Activated B cell treated with CpG ODN at 0.5 μM for 24 hours (primary cell): Measurements from ENCODE around the gene TCOF1. TPM values are rescaled to one million over a fixed set of nuclear protein-coding genes. Genes with fewer than 3 reads are reported as not detected.

Source experiments
- ATAC-seq: fragments of 200-7000 bp; cut with Tn5 transposase; one replicate; pipeline ENCODE4 v1.10.0; 2021; ENCODE audit warnings: low read depth, mild to moderate bottlenecking, moderate library complexity
- CTCF ChIA-PET: fragments of 350-600 bp; sonication (Branson Sonifier 250); formaldehyde crosslinking; loops from one replicate; lab custom pipeline; 2021; ENCODE audit warnings: antibody characterized with exemption; lab: Charles Lee
- POLR2A ChIA-PET: fragments of 350-600 bp; sonication (Branson Sonifier 250); formaldehyde crosslinking; loops from one replicate; lab custom pipeline; 2021; ENCODE audit warnings: antibody characterized with exemption; lab: Charles Lee
- DNase-seq: peaks from one replicate; pipeline ENCODE4 v3.0.0; 2022
- H3K27ac Mint-ChIP-seq: one replicate; pipeline ENCODE4 v1.8.0; 2020; ENCODE audit warnings: mixed read lengths
- H3K27me3 Mint-ChIP-seq: one replicate; pipeline ENCODE4 v1.8.0; 2021; ENCODE audit warnings: mixed read lengths
- H3K36me3 Mint-ChIP-seq: one replicate; pipeline ENCODE4 v1.8.0; 2021; ENCODE audit warnings: low read depth, mixed read lengths
- H3K4me1 Mint-ChIP-seq: one replicate; pipeline ENCODE4 v1.8.0; 2021; ENCODE audit warnings: mixed read lengths
- H3K4me3 Mint-ChIP-seq: one replicate; pipeline ENCODE4 v1.8.0; 2020; ENCODE audit warnings: mild to moderate bottlenecking, mixed read lengths
- H3K9me3 Mint-ChIP-seq: one replicate; pipeline ENCODE4 v1.8.0; 2020; ENCODE audit warnings: mixed read lengths
- intact Hi-C: fragments of 100-400 bp; cut with micrococcal nuclease; formaldehyde crosslinking; loops from one replicate; pipeline ENCODE4 v1.15.1; 2024
- total RNA-seq: library from RNA; stranded (reverse); gene quantifications from 2 replicates; pipeline ENCODE4 v1.2.3, GENCODE V29; 2022
- TF ChIP-seq, protein P1 (sequence below): fragments of 200-600 bp; IDR thresholded peaks from one replicate; pipeline ENCODE4 v1.8.0; 2022; ENCODE audit warnings: antibody characterized with exemption, mild to moderate bottlenecking

The TCOF1 gene
- total RNA-seq, 1 donor from 2014 or later = 76.1 TPM

- POLR2A ChIA-PET = no interaction called here
- ATAC-seq = no peak
- Mint-ChIP-seq H3K27me3 (no peaks in the 10 kb centered on the region), H3K4me1 (peaks cover 38% of the 10 kb centered on the region), H3K27ac (no peak overlapping the region), H3K9me3 (no peaks in the 10 kb centered on the region), H3K36me3 (peaks cover 15% of the 10 kb centered on the region), H3K4me3 (no peak overlapping the region)
- CTCF ChIA-PET = no interaction called here
- TF ChIP-seq, protein P1, sequence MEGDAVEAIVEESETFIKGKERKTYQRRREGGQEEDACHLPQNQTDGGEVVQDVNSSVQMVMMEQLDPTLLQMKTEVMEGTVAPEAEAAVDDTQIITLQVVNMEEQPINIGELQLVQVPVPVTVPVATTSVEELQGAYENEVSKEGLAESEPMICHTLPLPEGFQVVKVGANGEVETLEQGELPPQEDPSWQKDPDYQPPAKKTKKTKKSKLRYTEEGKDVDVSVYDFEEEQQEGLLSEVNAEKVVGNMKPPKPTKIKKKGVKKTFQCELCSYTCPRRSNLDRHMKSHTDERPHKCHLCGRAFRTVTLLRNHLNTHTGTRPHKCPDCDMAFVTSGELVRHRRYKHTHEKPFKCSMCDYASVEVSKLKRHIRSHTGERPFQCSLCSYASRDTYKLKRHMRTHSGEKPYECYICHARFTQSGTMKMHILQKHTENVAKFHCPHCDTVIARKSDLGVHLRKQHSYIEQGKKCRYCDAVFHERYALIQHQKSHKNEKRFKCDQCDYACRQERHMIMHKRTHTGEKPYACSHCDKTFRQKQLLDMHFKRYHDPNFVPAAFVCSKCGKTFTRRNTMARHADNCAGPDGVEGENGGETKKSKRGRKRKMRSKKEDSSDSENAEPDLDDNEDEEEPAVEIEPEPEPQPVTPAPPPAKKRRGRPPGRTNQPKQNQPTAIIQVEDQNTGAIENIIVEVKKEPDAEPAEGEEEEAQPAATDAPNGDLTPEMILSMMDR = no peak
- intact Hi-C loops = loop anchor here (2.0 to 10.0 kb wide), 6 partner anchors 43 to 897 kb away; partner anchors contain the start of genes GM2A, HMGXB3 and TIGD6
- no peak for DNase-seq
Observed at GRCh38 chr5:150355791-150356190, 1.7 kb upstream of the TCOF1 start.

DNA sequence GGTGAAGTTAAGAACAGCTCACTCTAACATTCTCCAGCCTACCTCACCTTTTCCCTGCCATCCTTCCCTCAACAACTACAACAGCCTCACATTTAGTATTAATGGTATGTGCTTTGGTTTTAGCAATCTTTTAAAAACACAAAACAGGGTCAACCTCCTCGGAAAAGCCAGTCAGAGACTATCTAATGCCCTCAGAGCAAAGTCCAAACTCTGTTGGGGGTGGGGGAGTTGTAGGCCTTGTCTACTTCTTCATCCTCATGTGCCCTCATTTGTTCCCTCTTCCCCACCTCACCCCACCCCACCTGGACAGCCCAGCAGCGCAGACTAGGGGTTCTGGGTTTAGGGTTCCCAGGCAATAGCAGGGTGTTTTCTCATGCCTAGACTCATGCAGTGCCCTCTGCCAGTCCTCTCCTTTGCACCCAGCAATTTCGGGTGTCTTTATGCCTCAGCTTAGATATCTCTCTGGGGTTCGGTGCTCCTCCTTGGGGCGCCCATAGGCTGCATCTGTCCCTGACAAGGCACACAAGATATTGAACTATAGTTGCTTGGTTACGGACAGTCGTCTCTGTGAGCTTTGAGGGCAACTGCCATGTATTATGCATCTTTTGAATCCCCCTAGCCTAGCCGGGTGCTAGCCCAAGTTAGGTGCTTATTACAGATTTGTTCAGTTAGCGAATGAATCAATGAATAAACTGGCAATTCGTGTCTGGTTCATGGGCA is 762 bp upstream of the TCOF1 start:
- POLR2A ChIA-PET = interaction anchor here (1.1 to 2.4 kb wide), 5 partner anchors 42 to 93 kb away, joined by 3 to 11 read pairs (median 7); partner anchors contain the start of genes CD74 and RPS14

DNA sequence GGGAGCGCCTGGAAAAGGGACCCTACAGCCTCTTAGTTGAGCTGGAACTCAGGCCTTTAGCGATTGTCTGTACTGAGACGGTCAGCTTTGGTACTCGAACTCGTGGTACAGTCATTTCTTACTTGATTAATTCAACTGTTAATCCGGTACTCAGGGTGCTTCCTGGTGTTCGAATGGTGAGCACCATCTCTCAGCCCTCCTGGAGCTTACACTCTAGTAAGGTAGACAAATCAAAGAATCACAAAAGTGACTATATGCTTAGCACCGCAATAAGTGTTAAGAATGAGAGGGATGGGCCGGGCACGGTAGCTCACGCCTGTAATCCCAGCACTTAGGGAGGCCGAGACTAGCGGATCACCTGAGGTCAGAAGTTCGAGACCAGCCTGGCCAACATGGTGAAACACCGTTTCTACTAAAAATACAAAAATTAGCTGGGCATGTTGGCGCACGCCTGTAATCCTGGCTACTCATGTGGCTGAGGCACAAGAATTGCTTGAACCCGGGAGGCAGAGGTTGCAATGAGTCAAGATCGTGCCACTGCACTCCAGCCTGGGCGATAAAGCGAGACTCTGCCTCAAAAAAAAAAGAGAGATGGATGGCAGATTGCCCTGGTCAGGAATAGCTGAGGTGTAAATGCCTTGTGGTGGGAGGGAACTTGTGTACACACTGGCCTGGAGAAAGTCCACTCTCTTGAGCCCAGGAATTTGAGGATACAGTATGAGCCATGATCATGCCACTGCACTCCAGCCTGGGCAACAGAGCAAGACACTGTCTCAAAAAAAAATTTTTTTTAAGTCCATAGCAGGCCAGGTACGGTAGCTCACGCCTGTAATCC is 981 bp downstream of the TCOF1 start:
- Mint-ChIP-seq H3K36me3 (peaks cover 40% of the 10 kb centered on the region), H3K27ac (peak overlapping the region; percentile 82), H3K27me3 (no peaks in the 10 kb centered on the region), H3K4me3 (peak overlapping the region; percentile 89), H3K9me3 (no peaks in the 10 kb centered on the region), H3K4me1 (peaks cover 56% of the 10 kb centered on the region)
- ATAC-seq = no peak
- ChIA-PET CTCF (no interaction called here), POLR2A (interaction anchor here (0.7 to 2.4 kb wide), 6 partner anchors 15 to 91 kb away, joined by 3 to 11 read pairs (median 6); partner anchors contain the start of genes CD74 and RPS14)
- no peak for DNase-seq
- TF ChIP-seq, protein P1 = no peak
- intact Hi-C loops = loop anchor here (1.0 to 10.0 kb wide), 3 partner anchors 343 to 894 kb away; partner anchors contain the start of genes GM2A and RBM22

More for the DNA sequence above, 762 bp upstream of the TCOF1 start:
- Mint-ChIP-seq H3K36me3 (peaks cover 23% of the 10 kb centered on the region), H3K27ac (peak overlapping the region; percentile 93), H3K4me3 (peak overlapping the region; percentile 89), H3K9me3 (no peaks in the 10 kb centered on the region), H3K4me1 (peaks cover 44% of the 10 kb centered on the region), H3K27me3 (no peaks in the 10 kb centered on the region)
- CTCF ChIA-PET = no interaction called here
- intact Hi-C loops = loop anchor here (1.0 to 10.0 kb wide), 8 partner anchors 42 to 896 kb away; partner anchors contain the start of genes GM2A, HMGXB3, RPS14 and TIGD6
- no peak for ATAC-seq
- DNase-seq = no peak
- TF ChIP-seq, protein P1 = no peak

GRCh38 chr5:150361301-150361700 is 3.8 kb downstream of the TCOF1 start:
- no peaks in the 10 kb centered on the region for H3K9me3 Mint-ChIP-seq
- peaks cover 56% of the 10 kb centered on the region for H3K4me1 Mint-ChIP-seq
- peak overlapping the region; percentile 22 for H3K4me3 Mint-ChIP-seq
- ChIA-PET POLR2A (interaction anchor here (0.5 to 3.2 kb wide), 7 partner anchors 36 to 1390 kb away, joined by 3 to 14 read pairs (median 5); partner anchors contain the start of gene CD74), CTCF (interaction anchor here (1.0 to 1.5 kb wide), 2 partner anchors 10 to 36 kb away, joined by 3 to 4 read pairs; no protein-coding TSS in a partner anchor)
- DNase-seq = no peak
- TF ChIP-seq, protein P1 = no peak
- peak overlapping the region; percentile 71 for H3K27ac Mint-ChIP-seq
- H3K36me3 Mint-ChIP-seq = peaks cover 64% of the 10 kb centered on the region
- intact Hi-C loops = no loop called here
- no peaks in the 10 kb centered on the region for H3K27me3 Mint-ChIP-seq
- ATAC-seq = no peak
